ENCODE results near the gene CSK.

DNA sequence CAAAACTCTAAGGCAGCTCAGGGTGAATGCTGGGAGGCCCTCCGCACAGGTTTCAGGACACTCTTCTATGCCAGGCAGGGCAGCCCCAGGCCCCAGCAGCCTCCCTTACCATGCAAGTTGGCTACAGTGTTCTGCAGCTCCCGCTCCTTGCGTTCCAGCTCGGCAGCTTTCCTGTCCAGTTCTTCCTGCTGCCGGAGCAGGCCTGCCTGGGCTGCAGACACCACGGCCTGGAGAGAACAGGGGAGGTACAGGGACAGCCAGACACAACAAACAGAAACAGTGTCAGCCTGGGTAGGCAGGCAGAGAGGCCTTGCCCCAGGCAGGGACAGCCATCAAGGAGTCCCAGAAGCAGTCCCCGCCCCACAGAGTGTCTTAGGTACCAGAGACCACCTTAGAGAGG, 70.1 kb downstream of the CSK start:
- TF ChIP-seq, protein P1, sequence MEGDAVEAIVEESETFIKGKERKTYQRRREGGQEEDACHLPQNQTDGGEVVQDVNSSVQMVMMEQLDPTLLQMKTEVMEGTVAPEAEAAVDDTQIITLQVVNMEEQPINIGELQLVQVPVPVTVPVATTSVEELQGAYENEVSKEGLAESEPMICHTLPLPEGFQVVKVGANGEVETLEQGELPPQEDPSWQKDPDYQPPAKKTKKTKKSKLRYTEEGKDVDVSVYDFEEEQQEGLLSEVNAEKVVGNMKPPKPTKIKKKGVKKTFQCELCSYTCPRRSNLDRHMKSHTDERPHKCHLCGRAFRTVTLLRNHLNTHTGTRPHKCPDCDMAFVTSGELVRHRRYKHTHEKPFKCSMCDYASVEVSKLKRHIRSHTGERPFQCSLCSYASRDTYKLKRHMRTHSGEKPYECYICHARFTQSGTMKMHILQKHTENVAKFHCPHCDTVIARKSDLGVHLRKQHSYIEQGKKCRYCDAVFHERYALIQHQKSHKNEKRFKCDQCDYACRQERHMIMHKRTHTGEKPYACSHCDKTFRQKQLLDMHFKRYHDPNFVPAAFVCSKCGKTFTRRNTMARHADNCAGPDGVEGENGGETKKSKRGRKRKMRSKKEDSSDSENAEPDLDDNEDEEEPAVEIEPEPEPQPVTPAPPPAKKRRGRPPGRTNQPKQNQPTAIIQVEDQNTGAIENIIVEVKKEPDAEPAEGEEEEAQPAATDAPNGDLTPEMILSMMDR (IDR thresholded peaks at IDR 0.05; ENCODE audit: low read depth, low read length), result no peak
- TF ChIP-seq EZH2phosphoT487 (IDR thresholded peaks at IDR 0.05; ENCODE audit: low read depth), result no peak
